IPS DF 4.7 (cell line): Measurements from ENCODE around the gene TEX261.
"Not testable (repeated sequence)": the region's sequence is repeated elsewhere in the genome, so short reads cannot be mapped to it uniquely, and the experiment has no call there.

Source experiments
- DNase-seq: peaks from one replicate; pipeline ENCODE4 v3.0.0-alpha.2; 2013; ENCODE audit warnings: low spot score; ENCODE audit errors: extremely low read depth

TEX261 gene

GRCh38 chr2:71000780-71001591 lies 6.3 kb upstream of the TEX261 start:
- no peak for DNase-seq

DNA sequence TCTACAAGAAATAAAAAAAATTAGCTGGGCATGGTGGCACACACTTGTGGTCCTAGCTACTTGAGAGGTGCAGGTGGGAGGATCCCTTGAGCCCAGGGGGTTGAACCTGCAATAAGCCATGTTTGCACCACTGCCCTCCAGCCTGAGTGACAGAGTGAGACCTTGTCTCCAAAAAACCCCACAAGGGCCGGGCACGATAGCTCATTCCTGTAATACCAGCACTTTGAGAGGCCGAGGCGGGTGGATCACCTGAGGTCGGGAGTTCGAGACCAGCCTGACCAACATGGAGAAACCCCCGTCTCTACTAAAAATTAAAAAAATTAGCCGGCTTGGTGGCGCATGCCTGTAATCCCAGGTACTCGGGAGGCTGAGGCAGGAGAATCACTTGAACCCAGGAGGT lies 5.3 kb upstream of the TEX261 start:
- not testable (repeated sequence) for DNase-seq

DNA sequence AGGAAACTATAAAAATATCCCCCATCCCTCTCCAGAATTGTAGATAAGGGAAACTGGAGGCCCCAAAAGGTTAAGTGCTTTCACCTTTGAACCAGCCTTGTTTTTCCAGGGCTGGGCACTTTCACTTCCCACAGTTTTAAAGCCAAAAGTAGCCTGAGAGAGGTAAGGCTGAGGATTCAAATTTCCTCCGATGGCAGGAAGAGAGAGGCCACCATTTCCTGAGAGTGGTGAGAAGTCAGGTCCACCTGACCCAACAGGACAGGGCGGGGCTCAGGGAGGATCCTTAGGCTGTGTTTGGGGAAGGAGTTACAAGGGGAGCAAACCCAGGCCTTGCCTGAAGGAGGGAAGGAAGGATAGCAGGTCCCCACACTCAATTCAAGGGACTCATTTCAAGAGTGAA lies 4.7 kb upstream of the TEX261 start:
- no peak for DNase-seq

DNA sequence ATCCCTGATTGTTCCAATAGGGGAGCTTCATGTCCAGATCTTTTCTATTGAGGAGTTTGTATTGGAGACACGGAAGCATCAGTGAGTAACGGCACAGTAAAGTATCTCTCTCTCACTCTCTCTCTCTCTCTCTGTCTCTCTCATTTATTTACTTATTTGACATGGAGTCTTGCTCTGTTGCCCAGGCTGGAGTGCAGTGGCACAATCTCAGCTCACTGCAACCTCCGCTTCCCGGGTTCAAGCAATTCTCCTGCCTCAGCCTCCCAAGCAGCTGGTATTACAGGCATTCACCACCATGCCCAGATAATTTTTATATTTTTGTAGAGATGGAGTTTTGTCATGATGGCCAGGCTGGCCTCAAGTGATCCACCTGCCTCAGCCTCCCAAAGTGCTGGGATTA lies 4.2 kb upstream of the TEX261 start:
- DNase-seq: not testable (repeated sequence)

- DNase-seq: no peak
Observed at GRCh38 chr2:70995426-70995729, 705 bp upstream of the TEX261 start.

GRCh38 chr2:70994009-70994698 lies 519 bp downstream of the TEX261 start:
- no peak for DNase-seq

DNA sequence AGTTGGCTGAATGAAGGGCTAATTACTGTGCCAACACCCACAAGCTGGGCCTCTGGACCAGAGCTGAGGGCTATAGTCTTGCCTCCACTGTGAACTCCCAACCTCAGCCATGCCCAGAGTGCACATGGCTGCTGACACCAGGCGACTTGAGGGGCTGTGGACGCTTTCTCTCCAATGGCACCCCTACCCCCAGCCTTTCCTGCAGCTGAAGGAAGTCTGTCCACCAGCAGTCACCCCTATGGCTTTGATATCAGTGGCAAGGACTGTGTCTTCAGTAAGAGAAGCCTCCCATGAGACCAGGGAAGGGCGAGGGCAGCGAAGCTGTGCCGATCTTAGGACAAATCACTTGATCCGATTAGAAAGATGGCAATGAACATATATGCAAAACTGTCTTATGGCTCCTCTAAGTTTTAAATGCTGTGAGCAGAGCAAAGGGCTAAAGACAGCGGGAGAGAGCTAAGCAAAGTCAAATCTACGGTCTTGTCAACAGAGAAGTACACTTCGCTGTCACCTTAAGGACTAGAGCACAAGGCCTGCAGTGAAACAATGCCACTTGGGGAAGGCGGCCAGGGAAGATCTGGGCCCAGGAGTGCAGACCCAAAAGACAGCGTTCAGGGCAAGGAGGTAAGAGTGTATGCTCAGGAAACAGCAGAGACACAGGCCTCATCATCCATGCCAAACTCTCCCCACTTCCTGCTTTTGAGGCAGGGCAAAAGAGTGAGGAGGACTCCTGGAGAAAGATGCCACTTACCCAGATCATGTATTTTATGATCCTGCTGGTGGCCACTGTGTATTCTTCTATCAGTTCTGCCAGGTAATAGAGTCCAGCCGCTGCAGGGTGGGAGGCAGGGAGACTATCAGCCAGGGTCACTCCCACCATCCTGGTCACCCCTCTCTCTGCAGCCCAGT lies 1.5 kb downstream of the TEX261 start:
- no peak for DNase-seq

- no peak for DNase-seq
Observed at GRCh38 chr2:70991742-70992141, 2.9 kb downstream of the TEX261 start.

- DNase-seq: no peak
Observed at GRCh38 chr2:70991142-70991541, 3.5 kb downstream of the TEX261 start.

GRCh38 chr2:70990216-70990615 lies 4.5 kb downstream of the TEX261 start:
- DNase-seq: no peak

GRCh38 chr2:70988726-70989648 lies 5.7 kb downstream of the TEX261 start:
- DNase-seq: no peak

DNA sequence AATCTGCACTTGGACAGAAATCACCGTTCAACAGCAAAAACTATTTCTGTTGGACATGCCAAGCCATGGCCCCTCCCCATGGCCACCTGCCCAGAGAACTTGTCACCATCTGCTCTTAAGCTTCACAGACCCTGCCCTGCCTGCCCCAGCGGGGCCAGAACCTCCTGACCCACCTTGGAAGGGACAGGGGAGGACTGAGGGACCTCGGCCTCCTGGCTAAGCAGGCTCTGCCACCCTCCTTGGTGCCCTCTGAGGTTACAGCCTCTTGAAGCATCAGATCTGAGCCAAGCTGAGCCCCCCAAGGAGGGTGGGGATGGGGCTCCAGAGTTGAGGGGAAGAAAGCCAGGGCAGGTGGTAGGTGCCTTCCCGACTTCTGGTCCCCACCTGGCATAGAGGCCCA lies 6.5 kb downstream of the TEX261 start:
- no peak for DNase-seq

GRCh38 chr2:70987386-70987785 lies 7.3 kb downstream of the TEX261 start:
- DNase-seq: no peak

DNA sequence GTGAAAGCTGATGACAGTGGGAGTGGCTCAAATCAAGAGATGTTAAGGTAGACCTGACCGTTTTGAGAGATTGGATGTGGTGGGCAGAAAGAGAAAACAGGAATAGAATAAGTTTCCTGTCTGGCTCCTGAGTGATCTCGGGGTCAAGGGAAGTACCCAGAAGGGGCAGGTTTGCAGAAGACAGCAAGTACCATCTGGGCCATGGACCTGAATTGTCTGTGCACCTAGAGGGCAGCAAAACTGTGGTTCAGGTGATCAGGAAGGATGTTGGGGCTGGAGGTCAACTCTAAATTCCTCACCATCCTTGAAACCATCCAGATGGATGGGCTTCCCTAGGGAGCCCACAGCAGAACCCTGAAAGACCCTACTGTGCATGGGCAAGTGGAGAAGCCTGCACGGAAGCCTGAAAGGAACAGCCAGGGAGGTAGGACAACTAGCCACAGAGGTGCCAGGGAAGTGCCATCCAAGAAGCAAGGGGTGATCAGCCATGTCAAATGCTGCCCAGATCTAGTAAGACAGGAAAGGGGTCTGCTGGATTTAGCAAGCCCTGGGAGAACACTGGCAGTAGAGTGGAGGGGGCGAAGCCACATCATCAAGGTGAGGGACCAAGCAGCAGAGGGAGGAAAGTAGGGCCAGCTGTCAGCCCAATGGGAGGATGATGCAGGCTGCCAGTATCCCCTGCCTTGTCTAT lies 8.0 kb downstream of the TEX261 start:
- DNase-seq: no peak

- no peak for DNase-seq
Observed at GRCh38 chr2:70985956-70986355, 8.7 kb downstream of the TEX261 start.

DNA sequence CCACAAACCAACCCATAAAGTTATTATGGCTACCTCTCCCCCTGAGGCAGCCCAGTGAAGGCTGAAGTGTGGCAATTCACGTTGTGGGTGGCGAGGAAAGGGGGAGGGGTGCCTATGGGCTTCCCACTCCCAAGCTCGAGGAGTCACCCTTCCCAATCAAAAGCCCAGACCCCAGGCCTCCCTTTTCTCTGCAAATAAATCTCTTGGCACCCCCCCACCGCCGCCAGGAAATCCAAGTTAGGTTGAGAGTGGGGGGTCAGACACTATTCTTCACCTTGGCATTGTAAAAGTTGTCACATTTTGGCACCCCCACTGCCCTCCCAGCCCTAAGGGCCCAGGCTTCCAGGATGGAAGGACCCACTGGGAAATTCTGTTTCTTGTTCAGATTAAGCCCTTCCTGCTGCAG lies 9.4 kb downstream of the TEX261 start:
- no peak for DNase-seq

DNA sequence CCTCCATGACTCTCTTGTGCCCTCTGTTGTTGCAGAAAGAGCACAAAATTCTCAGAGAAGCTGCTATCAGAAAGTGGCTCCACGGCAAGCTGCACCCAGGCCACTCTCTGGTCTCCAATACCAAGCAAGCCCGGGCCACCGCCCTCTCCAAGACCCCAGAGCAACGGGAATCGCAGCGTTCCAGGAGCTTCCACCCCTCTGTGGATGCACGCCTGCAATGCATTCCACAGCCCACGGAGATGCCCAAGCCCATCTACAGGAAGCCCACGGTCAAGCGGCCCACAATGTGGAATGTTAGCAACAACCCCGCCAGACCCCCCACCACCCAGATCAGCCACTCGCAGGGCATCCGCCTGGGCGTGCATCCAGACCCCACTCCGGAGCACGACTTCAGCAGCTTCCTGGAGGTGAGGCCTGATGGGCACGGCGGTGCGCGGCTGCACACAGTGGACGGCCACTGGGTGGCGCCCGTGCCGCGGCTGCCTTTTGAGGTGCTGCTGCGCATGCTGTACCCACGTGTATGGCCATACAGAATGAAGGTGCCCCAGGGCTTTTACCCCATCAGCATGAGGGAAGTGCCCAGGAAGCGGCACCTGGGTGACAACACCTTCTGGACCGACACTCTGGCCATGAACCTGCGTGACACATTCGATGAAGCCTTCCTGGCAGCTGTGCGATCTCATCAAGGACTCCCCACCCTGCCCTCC lies 9.9 kb downstream of the TEX261 start:
- DNase-seq: no peak

- no peak for DNase-seq
Observed at GRCh38 chr2:70984228-70984575, 10.5 kb downstream of the TEX261 start.

DNA sequence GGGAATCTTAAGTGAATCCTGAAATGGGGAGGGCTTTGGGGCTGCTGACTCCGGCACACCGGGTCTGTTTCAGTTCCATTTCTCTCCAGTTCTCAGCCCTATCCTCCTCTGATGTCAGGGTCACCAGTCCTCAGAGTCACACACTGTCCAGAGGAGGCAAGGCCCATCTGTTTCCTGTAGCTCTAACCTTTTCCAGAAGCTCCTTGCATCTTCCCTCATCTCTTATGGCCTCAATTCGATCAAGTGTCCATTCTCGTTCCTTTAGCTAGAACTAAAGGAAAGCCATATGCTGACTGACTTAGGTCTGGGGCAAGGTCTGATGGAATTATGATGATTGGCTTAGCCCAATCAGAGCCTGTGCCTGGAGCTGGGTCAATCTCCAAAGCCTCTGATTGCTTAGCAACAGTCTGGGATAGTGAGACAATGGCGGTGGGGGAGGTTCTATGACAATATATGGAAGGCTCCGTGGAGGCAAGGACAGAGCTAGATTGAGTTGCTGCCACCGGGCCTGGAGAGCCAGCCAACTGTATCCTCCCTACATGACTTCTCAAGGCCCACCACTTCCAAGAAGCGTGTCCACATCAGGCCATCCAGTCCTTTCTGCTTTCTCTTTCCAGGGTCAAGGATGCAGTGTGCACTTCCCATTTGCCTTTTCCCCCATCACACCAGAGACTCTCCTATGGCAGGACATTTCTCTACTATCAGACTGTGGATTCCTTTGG lies 11.0 kb downstream of the TEX261 start:
- no peak for DNase-seq
